Heart right ventricle (tissue), 16 donors: ENCODE measurements around the gene CELSR1. TPM values are rescaled to one million over a fixed set of nuclear protein-coding genes. Genes with fewer than 3 reads are reported as not detected.
"Not testable (repeated sequence)": the region's sequence is repeated elsewhere in the genome, so short reads cannot be mapped to it uniquely, and the experiment has no call there.

Source experiments
- ATAC-seq, 8 donors: fragments of 200-7000 bp; cut with Tn5 transposase; one replicate each; pipeline ENCODE4 v1.9.1; 2020; ENCODE audit warnings: mild to moderate bottlenecking in 8 of 8, moderate library complexity in 8 of 8, moderate number of reproducible peaks in 1 of 8
- DNase-seq, 2 donors: peaks; one replicate each; pipeline ENCODE4 v3.0.0-alpha.2; 2020
- H3K27ac ChIP-seq, 10 donors: fragments of 200-600 bp; sonication (generic) in 2 of 10; one replicate each; pipeline versions ENCODE4 v1.5.0 to v1.8.0; 2020 to 2022; ENCODE audit warnings: mild to moderate bottlenecking in 3 of 10
- H3K27me3 ChIP-seq, 7 donors: fragments of 200-600 bp; one replicate each; pipeline ENCODE4 v1.8.0; 2021 to 2022; ENCODE audit warnings: mild to moderate bottlenecking in 2 of 7
- H3K36me3 ChIP-seq, 9 donors: fragments of 200-600 bp; sonication (generic) in 1 of 9; one replicate each; pipeline versions ENCODE4 v1.5.0 to v1.8.0; 2020 to 2022; ENCODE audit warnings: mild to moderate bottlenecking in 2 of 9
- H3K4me1 ChIP-seq, 9 donors: fragments of 200-600 bp; sonication (generic) in 1 of 9; one replicate each; pipeline versions ENCODE4 v1.5.0 to v1.8.0; 2020 to 2022; ENCODE audit warnings: mild to moderate bottlenecking in 4 of 9
- H3K4me3 ChIP-seq, 10 donors: fragments of 200-600 bp; sonication (generic) in 2 of 10; one replicate each; pipeline versions ENCODE4 v1.5.0 to v1.8.0; 2020 to 2022; ENCODE audit warnings: mild to moderate bottlenecking in 7 of 10, moderate library complexity in 2 of 10
- H3K9me3 ChIP-seq, 11 donors: fragments of 200-600 bp in 10 of 11; sonication (generic) in 2 of 11; one replicate each; pipeline versions ENCODE4 v1.5.0 to v1.8.0; 2013 to 2022; ENCODE audit warnings: mild to moderate bottlenecking in 2 of 11, control low read depth in 1 of 11, moderate library complexity in 1 of 11
- WGBS, 2 donors: extraction: QIAGEN DNeasy Blood & Tissue Kit; methylation state at CpG; one replicate each; pipeline ENCODE4 v1.1.7; 2013; ENCODE audit warnings: inconsistent platforms in 1 of 2; 5-methylcytosine and 5-hydroxymethylcytosine counted together
- intact Hi-C, 10 donors: fragments of 100-400 bp; cut with DNase I; formaldehyde crosslinking; loops; one replicate each; pipeline versions ENCODE4 v1.11.1 to v1.14.2; 2022
- polyA plus RNA-seq, 2 donors: library from polyadenylated mRNA; stranded (reverse); fragments of 200-250 nt; gene quantifications; one replicate each; pipeline ENCODE4 v1.2.3, GENCODE V29; 2013
- total RNA-seq, 10 donors: library from RNA; stranded (reverse); fragmentation: NEBNext Ultra II Directional in 3 of 10; extraction: Animal tissue kit (Norgen Biotek cat#: 25700) in 3 of 10; gene quantifications; one replicate each; pipeline versions ENCODE4 v1.2.1 to v1.2.4, GENCODE V29; 2021 to 2023
- TF ChIP-seq, protein P1 (sequence below), 9 donors: fragments of 200-600 bp; sonication (generic) in 2 of 9; IDR thresholded peaks; one replicate each; pipeline versions ENCODE4 v1.5.0 to v1.8.0; 2021 to 2022; ENCODE audit warnings: antibody characterized with exemption in 9 of 9, mild to moderate bottlenecking in 5 of 9, moderate library complexity in 1 of 9
- donor health status: Arrhythmogenic right ventricular cardiomyopathy.
- donor health status: ischemic (EF 13 %, LVEDD 7.1; RV severe dilation, severe dysfunction).
- donor health status: healthy with polysubstance abuse.
- donor health status: DM: no; HTN: yes; CAD: no.
- donor health status: DM: no; HTN: no; CAD: no.
- donor health status: ischemic (EF 25% LVEDD 6.9; RV normal size, moderate dysfunction).
- donor health status: ischemic (EF 25% LVEDD 5.7; RV mildly dilated, moderate dysfunction).
- donor health status: healthy.
- donor health status: DM: yes; HTN: yes; CAD: no.
- donor health status: Ischemic cardiomyopathy.
- donor health status: ischemic (EF 35%, LVEDD 5.7; RV mildly dilated, moderate dysfunction).
- donor health status: nonischemic (EF 11% LVEDD 7.7; RV severe dilation, severe dysfunction).
- donor health status: DM: yes; HTN: yes; CAD: no.
- donor health status: PGD.
- donor health status: ischemic (EF 29% LVEDD 5.4; RV normal size, mild dysfunction).
- donor health status: nonischemic (EF 23%, LVEDD 6.1; RV moderate dilation, normal function).

CELSR1 gene
- total and polyA plus RNA-seq, 12 donors: 4.0 to 16.7 (median 11.4) TPM

GRCh38 chr22:46319319-46319718 lies 218.1 kb downstream of the CELSR1 start:
- ATAC-seq: no peak
- Histone ChIP-seq H3K27ac (no peak overlapping the region), H3K9me3 (no peaks in the 10 kb centered on the region), H3K4me1 (peaks cover 0 to 2% (median 0%) of the 10 kb centered on the region in 9 donors), H3K4me3 (no peak overlapping the region), H3K27me3 (no peaks in the 10 kb centered on the region), H3K36me3 (peaks cover 0 to 70% (median 0%) of the 10 kb centered on the region in 9 donors)
- 95 to 97% methylated on average over 10 of the region's 10 CpGs for WGBS, 2 donors
- no peak for DNase-seq
- intact Hi-C loops: loop anchor here in 3 of 10 donors (5.0 to 10.0 kb wide), 2 partner anchors 325 to 327 kb away; no protein-coding TSS in a partner anchor
- TF ChIP-seq, protein P1, sequence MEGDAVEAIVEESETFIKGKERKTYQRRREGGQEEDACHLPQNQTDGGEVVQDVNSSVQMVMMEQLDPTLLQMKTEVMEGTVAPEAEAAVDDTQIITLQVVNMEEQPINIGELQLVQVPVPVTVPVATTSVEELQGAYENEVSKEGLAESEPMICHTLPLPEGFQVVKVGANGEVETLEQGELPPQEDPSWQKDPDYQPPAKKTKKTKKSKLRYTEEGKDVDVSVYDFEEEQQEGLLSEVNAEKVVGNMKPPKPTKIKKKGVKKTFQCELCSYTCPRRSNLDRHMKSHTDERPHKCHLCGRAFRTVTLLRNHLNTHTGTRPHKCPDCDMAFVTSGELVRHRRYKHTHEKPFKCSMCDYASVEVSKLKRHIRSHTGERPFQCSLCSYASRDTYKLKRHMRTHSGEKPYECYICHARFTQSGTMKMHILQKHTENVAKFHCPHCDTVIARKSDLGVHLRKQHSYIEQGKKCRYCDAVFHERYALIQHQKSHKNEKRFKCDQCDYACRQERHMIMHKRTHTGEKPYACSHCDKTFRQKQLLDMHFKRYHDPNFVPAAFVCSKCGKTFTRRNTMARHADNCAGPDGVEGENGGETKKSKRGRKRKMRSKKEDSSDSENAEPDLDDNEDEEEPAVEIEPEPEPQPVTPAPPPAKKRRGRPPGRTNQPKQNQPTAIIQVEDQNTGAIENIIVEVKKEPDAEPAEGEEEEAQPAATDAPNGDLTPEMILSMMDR (IDR thresholded peaks at IDR 0.05): no peak

GRCh38 chr22:46318576-46318975 lies 218.8 kb downstream of the CELSR1 start:
- no peak for ATAC-seq
- Histone ChIP-seq H3K4me3 (no peak overlapping the region), H3K36me3 (peaks cover 0 to 68% (median 0%) of the 10 kb centered on the region in 9 donors), H3K27me3 (no peaks in the 10 kb centered on the region), H3K4me1 (peaks cover 0 to 4% (median 0%) of the 10 kb centered on the region in 9 donors), H3K27ac (no peak overlapping the region), H3K9me3 (no peaks in the 10 kb centered on the region)
- TF ChIP-seq, protein P1 (IDR thresholded peaks at IDR 0.05): no peak
- intact Hi-C loops: loop anchor here in 3 of 10 donors (5.0 to 10.0 kb wide), 2 partner anchors 324 to 326 kb away; no protein-coding TSS in a partner anchor
- no peak for DNase-seq
- 92% methylated on average over 15 of the region's 15 CpGs for WGBS, 2 donors

- H3K4me1 ChIP-seq: peaks cover 0 to 4% (median 0%) of the 10 kb centered on the region in 9 donors
- intact Hi-C loops: loop anchor here in 4 of 10 donors (2.0 to 10.0 kb wide), 3 partner anchors 195 to 325 kb away; no protein-coding TSS in a partner anchor
- H3K9me3 ChIP-seq: no peaks in the 10 kb centered on the region
- no peak overlapping the region for H3K4me3 ChIP-seq
- peaks cover 0 to 64% (median 0%) of the 10 kb centered on the region in 9 donors for H3K36me3 ChIP-seq
- no peak overlapping the region for H3K27ac ChIP-seq
- DNase-seq (no peak), ATAC-seq (no peak)
- H3K27me3 ChIP-seq: no peaks in the 10 kb centered on the region
- TF ChIP-seq, protein P1 (IDR thresholded peaks at IDR 0.05): no peak
- 91 to 93% methylated on average over 20 of the region's 20 CpGs for WGBS, 2 donors
Measured at GRCh38 chr22:46317646-46318045, 219.8 kb downstream of the CELSR1 start.

DNA sequence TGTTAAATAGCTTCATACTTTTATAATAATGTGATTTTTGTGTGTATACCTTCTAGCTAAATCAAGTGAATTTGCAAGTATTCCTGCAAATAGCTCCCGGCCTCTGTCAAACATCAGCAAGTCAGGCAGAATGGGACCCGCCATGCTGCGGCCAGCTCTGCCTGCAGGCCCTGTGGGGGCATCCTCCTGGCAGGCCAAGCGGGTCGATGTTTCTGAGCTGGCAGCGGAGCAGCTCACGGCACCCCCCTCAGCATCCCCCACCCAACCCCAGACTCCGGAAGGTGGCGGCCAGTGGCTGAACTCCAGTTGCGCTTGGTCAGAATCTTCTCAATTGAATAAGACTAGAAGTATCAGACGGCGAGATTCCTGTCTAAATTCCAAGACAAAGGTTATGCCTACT lies 221.4 kb downstream of the CELSR1 start:
- Histone ChIP-seq H3K4me3 (no peak overlapping the region), H3K9me3 (no peaks in the 10 kb centered on the region), H3K4me1 (peaks cover 0 to 4% (median 0%) of the 10 kb centered on the region in 9 donors), H3K36me3 (peaks cover 0 to 63% (median 0%) of the 10 kb centered on the region in 9 donors), H3K27me3 (no peaks in the 10 kb centered on the region), H3K27ac (no peak overlapping the region)
- ATAC-seq (no peak), DNase-seq (no peak)
- WGBS, 2 donors: 92 to 98% methylated on average over 12 of the region's 12 CpGs
- intact Hi-C loops: loop anchor here in 7 of 10 donors (2.0 to 10.0 kb wide), 3 partner anchors 193 to 324 kb away; no protein-coding TSS in a partner anchor
- TF ChIP-seq, protein P1 (IDR thresholded peaks at IDR 0.05): no peak

DNA sequence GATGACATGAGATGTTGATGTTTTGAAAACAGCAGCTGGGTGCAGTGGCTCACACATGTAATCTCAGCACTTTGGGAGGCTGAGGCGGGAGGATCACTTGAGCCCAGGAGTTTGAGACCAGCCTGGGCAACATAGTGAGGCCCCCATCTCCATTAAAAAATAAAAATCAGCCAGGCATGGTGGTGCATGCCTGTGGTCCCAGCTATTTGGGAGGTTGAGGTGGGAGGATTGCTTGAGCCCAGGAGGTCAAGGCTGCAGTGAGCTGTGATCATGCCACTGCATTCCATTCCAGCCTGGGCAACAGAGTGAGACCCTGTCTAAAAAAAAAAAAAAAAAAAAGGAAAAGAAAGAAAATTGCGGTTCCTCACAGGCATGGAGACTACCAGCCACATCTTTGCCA lies 224.6 kb downstream of the CELSR1 start:
- not testable (repeated sequence) for DNase-seq, H3K9me3 ChIP-seq, H3K27me3 ChIP-seq, ATAC-seq, H3K27ac ChIP-seq, H3K4me3 ChIP-seq
- Histone ChIP-seq H3K36me3 (peaks cover 0 to 62% (median 0%) of the 10 kb centered on the region in 9 donors), H3K4me1 (peaks cover 0 to 10% (median 0%) of the 10 kb centered on the region in 9 donors)
- 94 to 97% methylated on average over 2 of the region's 2 CpGs for WGBS, 2 donors
- intact Hi-C loops: loop anchor here in 6 of 10 donors (2.0 to 10.0 kb wide), 4 partner anchors 184 to 321 kb away; no protein-coding TSS in a partner anchor
